ENCODE data around the gene STK32B.

The STK32B gene

GRCh38 chr4:5371415-5372190 is 320.3 kb downstream of the STK32B start:
- DNase-seq, result no peak

- no peak for DNase-seq
Measured at GRCh38 chr4:5372198-5372597, 320.9 kb downstream of the STK32B start.

GRCh38 chr4:5373327-5373726 is 322.0 kb downstream of the STK32B start:
- DNase-seq, result no peak

GRCh38 chr4:5374592-5374991 is 323.3 kb downstream of the STK32B start:
- DNase-seq, result no peak

GRCh38 chr4:5374994-5375393 is 323.7 kb downstream of the STK32B start:
- DNase-seq, result no peak

- DNase-seq, result no peak
Measured at GRCh38 chr4:5376015-5376414, 324.7 kb downstream of the STK32B start.

- DNase-seq, result no peak
Measured at GRCh38 chr4:5378002-5378401, 326.7 kb downstream of the STK32B start.

GRCh38 chr4:5379895-5380294 is 328.6 kb downstream of the STK32B start:
- no peak for DNase-seq

- DNase-seq, result no peak
Measured at GRCh38 chr4:5381961-5382441, 330.7 kb downstream of the STK32B start.

GRCh38 chr4:5383191-5383980 is 332.1 kb downstream of the STK32B start:
- DNase-seq, result no peak

GRCh38 chr4:5385741-5386311 is 334.5 kb downstream of the STK32B start:
- no peak for DNase-seq

GRCh38 chr4:5386921-5387320 is 335.6 kb downstream of the STK32B start:
- DNase-seq, result no peak

GRCh38 chr4:5387457-5387856 is 336.2 kb downstream of the STK32B start:
- DNase-seq, result no peak

- no peak for DNase-seq
Measured at GRCh38 chr4:5389756-5390310, 338.6 kb downstream of the STK32B start.

- DNase-seq, result no peak
Measured at GRCh38 chr4:5391492-5391891, 340.2 kb downstream of the STK32B start.

- no peak for DNase-seq
Measured at GRCh38 chr4:5393911-5394513, 342.7 kb downstream of the STK32B start.

GRCh38 chr4:5395781-5396180 is 344.5 kb downstream of the STK32B start:
- no peak for DNase-seq

GRCh38 chr4:5398056-5398455 is 346.8 kb downstream of the STK32B start:
- DNase-seq, result no peak

- DNase-seq, result no peak
Measured at GRCh38 chr4:5399124-5399523, 347.8 kb downstream of the STK32B start.

- no peak for DNase-seq
Measured at GRCh38 chr4:5399790-5400421, 348.6 kb downstream of the STK32B start.

- DNase-seq, result no peak
Measured at GRCh38 chr4:5403746-5404497, 352.6 kb downstream of the STK32B start.

- DNase-seq, result no peak
Measured at GRCh38 chr4:5409237-5409636, 358.0 kb downstream of the STK32B start.
